Fibroblast of skin of scalp (primary cell): ENCODE measurements around the gene FOXP2.
A peak's percentile ranks its signal among the peaks of the same experiment; 100 is the strongest.
"Not testable (repeated sequence)": the region's sequence is repeated elsewhere in the genome, so short reads cannot be mapped to it uniquely, and the experiment has no call there.

Experiments
- DNase-seq: peaks from one replicate; pipeline ENCODE4 v3.0.0-alpha.2; 2013

FOXP2 gene

GRCh38 chr7:114504586-114504985, 90.0 kb downstream of the FOXP2 start:
- no peak for DNase-seq

- no peak for DNase-seq
These were observed 92.8 kb downstream of the FOXP2 start for GRCh38 chr7:114507381-114507780.

GRCh38 chr7:114508086-114508485, 93.5 kb downstream of the FOXP2 start:
- no peak for DNase-seq

- DNase-seq = not testable (repeated sequence)
These were observed 96.2 kb downstream of the FOXP2 start for GRCh38 chr7:114510824-114511223.

DNA sequence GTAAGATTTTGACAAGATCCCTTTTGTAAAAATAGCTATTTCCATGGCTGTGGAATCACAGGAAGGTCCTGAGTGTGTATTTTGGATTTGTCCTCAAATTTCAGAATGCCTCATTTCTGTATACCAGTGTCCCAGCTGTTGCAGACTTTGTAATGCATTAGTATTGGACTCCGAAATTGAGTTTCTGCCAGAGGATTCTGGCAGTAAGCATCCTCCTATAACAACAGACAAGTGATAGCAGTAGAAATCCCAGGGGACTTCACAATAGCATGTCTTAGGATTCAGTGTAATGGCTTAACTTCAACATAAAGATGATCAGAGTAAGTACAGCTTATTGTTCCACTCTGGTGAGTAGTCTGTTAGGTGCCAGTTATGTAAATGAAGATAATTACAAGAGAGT, 104.6 kb downstream of the FOXP2 start:
- peak; percentile 25 for DNase-seq

DNA sequence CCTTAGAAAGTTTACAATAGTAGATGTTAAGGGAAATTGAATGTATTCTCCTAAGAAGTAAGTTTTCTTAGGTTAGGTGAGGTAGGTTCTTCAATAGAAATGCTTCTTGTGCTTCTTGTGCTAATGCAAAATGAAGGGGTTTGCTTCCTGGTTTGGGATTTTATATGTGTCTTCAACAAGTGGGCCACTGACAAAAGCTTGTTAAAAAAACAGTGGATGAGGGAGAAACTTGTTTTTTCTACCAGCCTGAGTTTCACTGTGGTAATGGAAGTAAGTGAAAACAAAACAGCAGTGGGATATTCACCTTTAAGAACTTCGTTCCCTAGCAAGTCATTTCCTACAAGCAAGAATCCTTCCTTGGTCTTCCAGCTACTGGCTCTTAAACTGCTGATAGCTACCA, 107.5 kb downstream of the FOXP2 start:
- no peak for DNase-seq

DNA sequence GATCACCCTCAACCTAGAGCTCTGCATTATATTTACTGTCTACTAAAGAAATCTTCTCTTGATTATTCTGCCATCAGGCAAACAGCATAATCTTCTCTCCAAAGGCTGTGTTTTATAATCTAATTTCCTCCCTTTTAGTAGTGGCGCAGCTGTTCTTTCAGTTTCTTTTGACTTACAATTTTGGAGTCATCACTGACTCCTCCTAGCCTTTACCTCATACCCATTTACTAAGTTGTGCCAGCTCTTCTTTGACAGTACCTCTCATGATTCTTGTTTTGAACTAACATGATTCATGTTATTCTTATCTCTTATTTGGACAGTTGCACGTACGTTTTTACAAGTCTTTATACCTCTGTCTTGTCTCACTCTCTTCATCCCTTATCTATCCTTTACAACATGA, 113.0 kb downstream of the FOXP2 start:
- no peak for DNase-seq

DNA sequence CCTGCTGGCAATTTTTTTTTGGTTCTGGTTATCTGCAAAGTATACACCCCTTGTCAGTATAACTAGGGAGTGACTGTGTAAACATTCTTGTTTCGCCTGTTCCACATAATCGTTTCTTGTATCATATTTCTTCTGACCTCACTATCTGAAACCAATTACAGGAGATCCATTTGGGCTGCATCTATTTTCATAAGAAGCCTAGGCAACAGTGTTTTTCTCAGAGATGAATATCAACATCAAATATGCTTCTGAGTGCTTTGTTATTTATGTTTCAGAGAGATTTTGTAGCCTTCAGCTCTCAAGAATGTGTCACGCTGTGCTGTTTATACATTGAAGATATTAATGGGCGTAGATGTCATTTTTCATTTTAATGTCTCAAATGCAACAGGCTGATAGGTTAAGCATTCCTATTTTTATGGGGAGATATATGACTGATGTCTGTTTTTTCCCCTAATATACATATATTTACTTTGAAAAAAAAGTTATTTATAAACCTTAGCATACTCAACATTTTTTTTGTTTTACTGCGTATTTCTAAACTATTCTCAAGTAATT, 115.5 kb downstream of the FOXP2 start:
- peak; percentile 66 for DNase-seq

- DNase-seq = no peak
These were observed 116.7 kb downstream of the FOXP2 start for GRCh38 chr7:114531326-114531725.

- no peak for DNase-seq
These were observed 118.5 kb downstream of the FOXP2 start for GRCh38 chr7:114533131-114533530.

DNA sequence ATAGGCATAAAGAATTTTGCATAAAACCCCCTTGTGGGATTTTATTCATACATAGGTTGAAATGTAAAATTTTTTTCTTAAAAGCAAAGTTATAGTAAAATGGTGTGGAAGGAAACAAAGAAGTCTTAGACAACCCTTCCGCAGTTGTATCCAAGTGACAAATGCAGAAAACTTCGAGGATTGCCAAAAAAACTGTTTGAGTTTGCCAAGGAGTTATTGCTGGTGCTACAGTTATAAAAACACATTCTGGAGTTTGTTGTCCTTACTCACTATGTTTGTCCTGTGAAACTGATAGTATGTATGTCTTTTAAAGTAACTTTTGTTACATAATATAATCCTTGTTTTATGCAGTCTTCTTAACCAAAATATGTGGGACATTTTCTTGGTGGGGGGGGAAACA, 120.3 kb downstream of the FOXP2 start:
- no peak for DNase-seq

DNA sequence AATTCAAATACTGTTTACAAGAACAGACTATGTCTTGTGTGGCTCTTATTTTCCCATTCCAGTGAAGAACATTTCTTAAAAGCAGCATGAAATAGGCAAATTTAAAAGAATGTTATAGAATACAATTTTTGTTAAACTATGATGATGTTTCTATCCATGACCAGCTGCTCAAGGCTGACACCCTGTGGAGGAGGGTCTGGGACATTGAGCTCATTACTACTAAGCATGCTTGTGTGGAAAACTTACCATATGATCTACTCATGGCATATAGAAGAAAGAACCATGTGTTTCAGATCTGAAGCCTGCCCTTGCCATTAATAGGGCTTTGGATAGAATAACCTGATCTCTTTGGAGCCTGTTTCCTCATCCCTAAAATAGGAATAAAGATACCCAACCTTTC, 125.0 kb downstream of the FOXP2 start:
- DNase-seq = peak; percentile 38

- DNase-seq = no peak
These were observed 125.7 kb downstream of the FOXP2 start for GRCh38 chr7:114540291-114540690.

- DNase-seq = not testable (repeated sequence)
These were observed 132.7 kb downstream of the FOXP2 start for GRCh38 chr7:114547346-114547745.

DNA sequence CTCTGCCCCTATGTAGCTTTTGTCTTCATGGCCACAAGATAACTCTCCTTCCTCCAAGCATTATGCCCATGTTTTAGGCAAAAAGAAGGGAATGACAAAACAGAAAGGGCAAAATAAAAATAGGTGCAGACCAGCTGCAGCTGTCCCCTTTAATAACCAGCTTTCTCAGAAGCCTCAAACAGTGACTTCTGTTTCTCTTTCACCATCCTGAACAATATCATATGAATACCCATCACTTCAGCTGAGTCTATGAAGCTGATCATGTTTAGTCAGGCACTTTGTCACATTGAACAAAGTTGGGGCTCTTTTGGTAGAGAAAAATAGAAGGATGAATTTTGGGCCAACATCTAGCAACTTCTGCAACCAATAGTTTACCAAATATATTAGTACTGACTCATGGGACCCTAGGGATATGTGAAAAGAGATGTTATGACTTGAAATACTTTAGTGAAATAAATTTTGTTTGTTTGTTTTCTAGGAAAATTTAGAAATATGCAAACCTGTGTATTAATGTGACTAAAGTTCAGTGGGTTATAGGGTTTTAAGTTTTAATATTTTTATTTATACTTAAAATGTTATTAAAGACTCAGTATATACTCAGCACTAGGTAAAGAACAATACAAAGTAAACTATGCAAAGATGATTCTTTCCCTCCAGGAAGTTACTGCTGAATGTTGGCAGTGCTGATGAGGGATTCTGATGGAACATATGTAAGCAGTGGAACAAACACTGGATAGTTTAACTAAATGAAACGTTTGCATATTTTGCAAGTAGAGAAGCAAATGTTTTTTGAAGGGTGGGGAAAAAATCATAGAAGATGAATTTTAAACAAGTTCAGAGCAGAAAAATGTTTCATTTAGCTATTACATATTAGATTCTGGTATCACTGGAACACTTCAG, 133.7 kb downstream of the FOXP2 start:
- peak; percentile 22 for DNase-seq

- peak; percentile 41 for DNase-seq
These were observed 140.3 kb downstream of the FOXP2 start for GRCh38 chr7:114554781-114555537.

GRCh38 chr7:114567416-114567815, 152.8 kb downstream of the FOXP2 start:
- peak; percentile 3 for DNase-seq

DNA sequence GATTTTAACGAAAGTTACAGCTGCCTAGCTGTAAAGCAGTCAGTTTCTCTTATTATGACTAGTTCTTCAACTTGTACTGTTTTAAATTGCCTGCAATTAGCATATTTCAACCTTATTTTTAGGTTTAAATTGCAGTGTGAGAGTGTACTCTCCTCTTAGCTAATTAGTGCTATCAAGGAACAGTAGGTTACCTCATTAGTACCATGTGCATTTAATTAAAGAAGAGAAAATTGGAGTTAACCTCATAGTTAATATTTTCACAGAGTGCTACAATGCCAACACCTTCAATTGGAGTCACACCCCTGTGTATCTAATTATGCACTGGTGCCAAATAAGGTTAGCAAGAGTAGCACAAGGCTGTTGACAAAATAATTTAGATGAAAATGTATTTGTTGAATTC, 154.6 kb downstream of the FOXP2 start:
- no peak for DNase-seq

DNA sequence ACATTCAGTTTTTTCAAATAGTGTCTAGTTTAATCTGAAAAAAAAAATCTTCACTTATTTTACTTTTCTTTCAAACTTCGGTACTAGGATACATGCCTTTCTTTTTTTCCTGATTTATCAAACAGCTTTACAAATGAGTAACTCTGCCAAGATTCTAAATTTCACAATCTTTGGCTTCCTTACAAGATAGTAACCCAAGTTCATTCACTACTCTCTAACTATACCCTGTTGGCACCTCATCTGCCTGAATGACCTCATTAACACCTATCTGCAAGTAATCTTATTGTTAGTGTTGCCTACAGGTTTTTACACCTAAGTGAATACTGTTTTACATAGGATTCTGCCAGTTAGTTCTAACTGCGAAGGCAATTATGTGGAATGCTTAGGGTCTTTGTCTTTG, 159.8 kb downstream of the FOXP2 start:
- no peak for DNase-seq

DNA sequence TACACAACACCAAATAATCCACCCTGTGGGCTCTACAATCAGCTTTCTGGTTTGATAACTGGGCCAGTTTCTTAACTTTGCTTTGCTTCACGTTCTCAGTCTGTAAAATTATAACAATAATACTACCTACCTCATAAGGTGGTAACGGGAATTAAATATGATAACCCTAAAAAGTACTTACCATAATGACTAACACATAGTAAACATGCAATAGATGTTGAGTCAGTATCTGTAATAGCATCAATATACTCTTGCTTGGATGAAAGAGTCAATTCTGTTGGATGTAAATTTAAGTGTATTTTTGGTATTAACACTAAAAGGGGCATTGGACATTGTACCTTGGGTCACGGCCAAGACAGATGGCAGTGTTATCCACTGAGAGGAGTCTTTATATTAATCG, 160.5 kb downstream of the FOXP2 start:
- no peak for DNase-seq

- not testable (repeated sequence) for DNase-seq
These were observed 166.3 kb downstream of the FOXP2 start for GRCh38 chr7:114580963-114581362.

- no peak for DNase-seq
These were observed 173.9 kb downstream of the FOXP2 start for GRCh38 chr7:114588506-114588905.

DNA sequence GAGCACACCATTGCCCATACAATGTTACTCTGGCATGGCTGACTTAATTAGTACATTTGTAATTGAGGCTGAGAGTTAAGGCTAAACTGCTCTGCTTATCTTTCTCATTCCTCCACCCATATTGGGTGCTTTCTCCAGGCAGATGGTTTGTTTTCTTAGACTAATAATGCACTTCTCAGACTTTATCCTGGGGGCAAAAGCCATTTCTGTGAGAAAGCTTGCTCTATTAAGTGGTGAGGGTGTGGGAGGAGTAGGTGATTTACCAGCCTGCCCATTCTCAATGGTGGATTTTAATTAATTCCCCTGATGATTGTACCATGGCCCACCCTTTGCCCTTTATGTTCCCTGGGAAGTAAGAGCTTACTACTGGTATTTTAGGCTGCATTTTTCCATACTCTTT, 174.8 kb downstream of the FOXP2 start:
- no peak for DNase-seq

GRCh38 chr7:114590298-114590697, 175.7 kb downstream of the FOXP2 start:
- DNase-seq = no peak
